ENCODE data around the gene GPR108. TPM values are rescaled to one million over a fixed set of nuclear protein-coding genes. Genes with fewer than 3 reads are reported as not detected.

Gene GPR108
- total RNA-seq, 2 donors from 2014 or later, result 61.4 to 67.2 TPM

DNA sequence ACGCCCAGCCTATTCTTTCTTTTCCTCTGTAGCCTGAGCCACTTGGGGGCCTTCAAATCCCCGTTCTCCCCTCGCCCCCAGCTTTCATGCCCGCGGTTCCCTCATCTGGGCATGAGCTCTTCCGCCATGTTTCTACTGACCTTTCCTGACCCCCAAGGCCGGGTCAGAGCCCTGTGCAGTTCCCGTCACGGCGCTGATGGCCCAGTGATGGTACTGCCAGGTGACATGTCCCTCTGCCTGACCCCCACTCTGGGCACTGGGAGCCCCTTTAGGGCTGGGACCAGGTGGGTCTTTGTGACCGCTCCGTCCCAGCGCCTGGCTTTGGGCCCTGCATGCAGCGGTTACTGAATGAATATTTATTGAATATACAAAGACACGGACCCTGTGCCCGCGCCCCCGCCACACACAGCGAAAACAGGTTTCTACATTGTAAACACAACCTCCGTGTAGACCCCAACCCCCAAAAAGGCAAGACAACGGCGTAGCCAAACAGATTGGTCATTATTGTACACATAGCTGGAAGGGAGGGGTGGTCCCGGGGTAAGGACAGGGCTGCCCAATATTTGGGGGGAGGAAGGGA, 7.7 kb downstream of the GPR108 start:
- Mint-ChIP-seq H3K4me1 (peaks cover 3% of the 10 kb centered on the region), H3K27me3 (ENCODE audit: insufficient read depth) (no peaks in the 10 kb centered on the region), H3K27ac (no peak overlapping the region), H3K4me3 (no peak overlapping the region), H3K36me3 (ENCODE audit: low read depth) (peaks cover 28% of the 10 kb centered on the region), H3K9me3 (peaks cover 8% of the 10 kb centered on the region)
- no peak overlapping the region for H3K4me3 ChIP-seq (ENCODE audit: low read length)
- 95 to 98% methylated on average over 14 to 23 of the region's 23 CpGs for WGBS, 2 experiments (ENCODE audit: insufficient coverage in 1 of 2, insufficient read length in 1 of 2)
- no peak overlapping the region for H3K9ac ChIP-seq (ENCODE audit: extremely low read depth, low read length, poor library complexity, severe bottlenecking)
- H3K36me3 ChIP-seq (ENCODE audit: control insufficient read depth, insufficient read depth, low read length), result peaks cover 14% of the 10 kb centered on the region
- H3K9me3 ChIP-seq (ENCODE audit: control insufficient read depth, low read length), result no peaks in the 10 kb centered on the region
- TF ChIP-seq, protein P1, sequence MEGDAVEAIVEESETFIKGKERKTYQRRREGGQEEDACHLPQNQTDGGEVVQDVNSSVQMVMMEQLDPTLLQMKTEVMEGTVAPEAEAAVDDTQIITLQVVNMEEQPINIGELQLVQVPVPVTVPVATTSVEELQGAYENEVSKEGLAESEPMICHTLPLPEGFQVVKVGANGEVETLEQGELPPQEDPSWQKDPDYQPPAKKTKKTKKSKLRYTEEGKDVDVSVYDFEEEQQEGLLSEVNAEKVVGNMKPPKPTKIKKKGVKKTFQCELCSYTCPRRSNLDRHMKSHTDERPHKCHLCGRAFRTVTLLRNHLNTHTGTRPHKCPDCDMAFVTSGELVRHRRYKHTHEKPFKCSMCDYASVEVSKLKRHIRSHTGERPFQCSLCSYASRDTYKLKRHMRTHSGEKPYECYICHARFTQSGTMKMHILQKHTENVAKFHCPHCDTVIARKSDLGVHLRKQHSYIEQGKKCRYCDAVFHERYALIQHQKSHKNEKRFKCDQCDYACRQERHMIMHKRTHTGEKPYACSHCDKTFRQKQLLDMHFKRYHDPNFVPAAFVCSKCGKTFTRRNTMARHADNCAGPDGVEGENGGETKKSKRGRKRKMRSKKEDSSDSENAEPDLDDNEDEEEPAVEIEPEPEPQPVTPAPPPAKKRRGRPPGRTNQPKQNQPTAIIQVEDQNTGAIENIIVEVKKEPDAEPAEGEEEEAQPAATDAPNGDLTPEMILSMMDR (conservative IDR thresholded peaks at IDR 0.05), result no peak
- no peaks in the 10 kb centered on the region for H3K4me1 ChIP-seq (ENCODE audit: control insufficient read depth, insufficient read depth, low read length)
- H3K27me3 ChIP-seq (ENCODE audit: control insufficient read depth, insufficient read depth, low read length, poor library complexity, severe bottlenecking), result no peaks in the 10 kb centered on the region
- DNase-seq, result no peak
- H3K27ac ChIP-seq (ENCODE audit: low read depth, low read length), result no peak overlapping the region

DNA sequence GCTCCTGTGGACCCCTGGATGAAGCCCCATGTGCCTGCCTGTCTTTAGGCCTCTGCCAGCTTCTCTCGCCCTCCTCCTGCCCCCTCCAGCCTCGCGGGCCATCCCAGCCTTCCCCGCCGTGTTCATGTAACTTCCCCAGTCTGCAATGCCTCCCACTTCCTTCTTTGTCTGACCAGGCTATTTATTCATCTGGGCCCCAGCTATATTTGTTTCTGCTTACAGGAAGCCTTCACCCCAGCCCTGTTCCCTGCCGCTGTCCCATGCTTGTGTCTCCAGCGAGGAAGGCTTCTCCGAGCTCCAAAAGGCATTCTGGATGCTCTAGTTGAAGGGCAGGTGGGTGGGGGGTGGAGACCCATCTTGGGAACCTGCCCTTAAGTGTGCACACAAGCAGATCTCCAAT, 9.0 kb downstream of the GPR108 start:
- Mint-ChIP-seq H3K9me3 (peaks cover 8% of the 10 kb centered on the region), H3K4me1 (peaks cover 7% of the 10 kb centered on the region), H3K36me3 (ENCODE audit: low read depth) (peaks cover 18% of the 10 kb centered on the region), H3K27me3 (ENCODE audit: insufficient read depth) (no peaks in the 10 kb centered on the region), H3K4me3 (no peak overlapping the region), H3K27ac (peak overlapping the region; percentile 72)
- Histone ChIP-seq H3K9ac (ENCODE audit: extremely low read depth, low read length, poor library complexity, severe bottlenecking) (no peak overlapping the region), H3K36me3 (ENCODE audit: control insufficient read depth, insufficient read depth, low read length) (peaks cover 12% of the 10 kb centered on the region), H3K4me1 (ENCODE audit: control insufficient read depth, insufficient read depth, low read length) (no peaks in the 10 kb centered on the region), H3K27me3 (ENCODE audit: control insufficient read depth, insufficient read depth, low read length, poor library complexity, severe bottlenecking) (no peaks in the 10 kb centered on the region), H3K4me3 (ENCODE audit: low read length) (no peak overlapping the region), H3K9me3 (ENCODE audit: control insufficient read depth, low read length) (no peaks in the 10 kb centered on the region), H3K27ac (ENCODE audit: low read depth, low read length) (no peak overlapping the region)
- WGBS, 2 experiments (ENCODE audit: insufficient coverage in 1 of 2, insufficient read length in 1 of 2), result 78 to 79% methylated on average over 7 to 8 of the region's 8 CpGs
- DNase-seq, result peak; percentile 40
- TF ChIP-seq, protein P1 (conservative IDR thresholded peaks at IDR 0.05), result no peak

DNA sequence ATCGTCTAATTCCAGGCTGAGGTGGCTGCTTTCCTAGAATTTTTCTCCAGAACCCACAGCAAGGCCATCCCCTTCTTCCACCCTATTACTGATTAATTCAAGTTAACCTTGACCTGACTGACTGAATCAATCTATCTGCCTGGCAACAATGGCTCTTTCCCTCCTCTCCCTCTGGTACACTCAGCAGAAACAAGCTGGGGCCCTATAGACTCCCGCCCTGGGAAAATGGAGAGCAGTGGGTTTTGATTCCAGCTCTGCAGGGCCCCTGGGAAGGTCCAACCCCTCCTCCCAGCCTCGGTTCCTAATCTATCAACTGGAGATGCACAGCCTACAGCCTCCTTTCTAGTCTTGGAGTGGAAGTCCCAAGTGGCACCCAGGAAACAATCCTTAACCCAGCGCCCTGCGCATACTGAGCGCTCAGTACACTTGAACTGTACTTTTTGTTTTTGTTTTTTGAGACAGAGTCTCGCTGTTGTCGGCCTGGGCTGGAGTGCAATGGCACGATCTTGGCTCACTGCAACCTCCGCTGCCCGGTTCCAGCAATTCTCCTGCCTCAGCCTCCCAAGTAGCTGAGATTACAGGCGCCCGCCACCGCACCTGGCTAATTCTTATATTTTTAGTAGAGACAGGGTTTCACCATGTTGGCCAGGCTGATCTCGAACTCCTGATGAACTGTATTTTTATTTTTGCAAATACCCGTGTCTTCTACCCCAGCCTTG, 11.7 kb downstream of the GPR108 start:
- no peaks in the 10 kb centered on the region for H3K27me3 Mint-ChIP-seq (ENCODE audit: insufficient read depth)
- H3K36me3 Mint-ChIP-seq (ENCODE audit: low read depth), result peaks cover 9% of the 10 kb centered on the region
- H3K4me1 ChIP-seq (ENCODE audit: control insufficient read depth, insufficient read depth, low read length), result no peaks in the 10 kb centered on the region
- TF ChIP-seq, protein P1 (conservative IDR thresholded peaks at IDR 0.05), result no peak
- no peak overlapping the region for H3K27ac Mint-ChIP-seq
- H3K4me1 Mint-ChIP-seq, result peaks cover 10% of the 10 kb centered on the region
- no peak overlapping the region for H3K27ac ChIP-seq (ENCODE audit: low read depth, low read length)
- no peak for DNase-seq
- no peak overlapping the region for H3K4me3 Mint-ChIP-seq
- H3K9me3 Mint-ChIP-seq, result peaks cover 8% of the 10 kb centered on the region
- H3K9me3 ChIP-seq (ENCODE audit: control insufficient read depth, low read length), result no peaks in the 10 kb centered on the region
- WGBS, 2 experiments (ENCODE audit: insufficient coverage in 1 of 2, insufficient read length in 1 of 2), result 88 to 92% methylated on average over 12 to 16 of the region's 16 CpGs
- H3K36me3 ChIP-seq (ENCODE audit: control insufficient read depth, insufficient read depth, low read length), result no peaks in the 10 kb centered on the region
- no peaks in the 10 kb centered on the region for H3K27me3 ChIP-seq (ENCODE audit: control insufficient read depth, insufficient read depth, low read length, poor library complexity, severe bottlenecking)
- no peak overlapping the region for H3K4me3 ChIP-seq (ENCODE audit: low read length)
- H3K9ac ChIP-seq (ENCODE audit: extremely low read depth, low read length, poor library complexity, severe bottlenecking), result no peak overlapping the region
